ENCODE results near the gene HUS1.

- no peak for TF ChIP-seq POLR2AphosphoS5 (IDR thresholded peaks at IDR 0.05)
- TF ChIP-seq POLR2A (IDR thresholded peaks at IDR 0.05), result no peak
- no peak for TF ChIP-seq CTCF (IDR thresholded peaks at IDR 0.05)
- TF ChIP-seq EP300 (IDR thresholded peaks at IDR 0.05; ENCODE audit: low read depth), result no peak
These were observed 41.5 kb downstream of the HUS1 start for GRCh38 chr7:47937711-47938573.

Measured in transverse colon (tissue), 4 donors.